HG02798 (cell line): Measurements from ENCODE around the gene HDAC4.

Experiments used
- ATAC-seq: cut with Tn5 transposase; IDR thresholded peaks from one replicate; pipeline ENCODE4 v1.9.1; 2021; ENCODE audit warnings: mild to moderate bottlenecking; ENCODE audit not compliant: unreplicated experiment, poor library complexity

HDAC4 gene

DNA sequence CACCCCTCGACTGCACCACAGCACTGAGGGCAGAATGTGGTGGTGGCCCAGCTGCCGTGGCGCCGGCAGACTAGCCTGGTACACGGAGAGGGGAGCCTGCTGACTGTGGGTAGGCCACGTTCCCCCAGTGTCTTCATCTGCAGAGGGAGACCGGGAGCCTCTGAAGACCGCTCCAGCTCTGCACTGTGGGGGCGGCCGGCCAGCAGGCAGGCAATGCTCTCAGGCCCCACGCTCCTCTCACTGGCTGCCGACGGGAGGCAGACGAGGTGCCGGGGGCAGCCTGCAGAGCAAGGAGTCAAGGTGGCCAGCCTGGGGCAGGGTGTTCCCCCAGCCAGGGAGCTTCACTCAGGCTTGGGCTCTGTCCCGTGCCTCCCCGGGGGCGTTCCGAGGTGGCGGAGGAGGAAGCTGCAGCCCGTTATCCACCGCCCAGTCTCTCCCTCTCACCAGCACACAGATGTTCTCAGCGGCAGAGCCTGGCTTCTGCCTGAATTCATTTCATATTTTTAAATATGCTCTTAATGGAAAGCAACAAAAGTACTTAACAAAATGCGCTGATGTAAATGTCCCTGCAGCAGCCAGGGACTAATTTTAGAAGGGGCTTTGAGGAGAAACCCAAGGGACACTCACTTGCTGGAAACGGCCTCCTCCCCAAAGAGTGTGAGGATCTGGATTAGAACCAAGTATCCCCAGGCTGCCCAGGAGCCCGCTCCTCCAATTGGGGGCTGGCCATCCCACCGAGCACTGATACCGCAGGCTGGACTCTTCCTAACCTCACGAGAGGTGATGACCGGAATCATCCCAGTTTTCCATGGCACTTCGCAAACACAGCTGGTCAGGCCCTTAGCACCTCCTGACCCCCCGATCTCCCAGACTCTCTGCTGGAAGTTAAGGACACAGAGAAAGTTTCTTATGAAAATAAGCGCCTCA lies 87.8 kb downstream of the HDAC4 start:
- ATAC-seq, result no peak

DNA sequence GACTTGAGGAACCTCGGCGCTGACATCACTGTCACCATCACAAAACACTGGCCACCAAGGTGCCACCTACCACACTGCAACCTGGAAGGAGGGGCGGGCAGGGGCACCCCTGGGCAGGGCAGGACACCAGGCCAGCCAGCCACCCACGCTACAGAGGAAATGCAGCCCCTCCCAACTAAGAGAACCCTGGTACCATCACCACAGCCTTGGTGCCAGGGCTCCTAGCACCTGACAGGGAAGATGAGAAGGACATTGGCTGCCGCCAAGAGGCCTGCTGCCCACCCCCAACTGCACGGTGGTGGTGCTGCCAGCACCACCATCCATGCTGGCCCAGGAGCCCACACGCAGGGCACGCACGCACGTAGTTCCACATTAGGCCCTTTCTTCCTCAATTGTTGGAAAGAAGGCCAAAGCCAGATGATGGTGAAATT lies 88.7 kb downstream of the HDAC4 start:
- ATAC-seq, result no peak

DNA sequence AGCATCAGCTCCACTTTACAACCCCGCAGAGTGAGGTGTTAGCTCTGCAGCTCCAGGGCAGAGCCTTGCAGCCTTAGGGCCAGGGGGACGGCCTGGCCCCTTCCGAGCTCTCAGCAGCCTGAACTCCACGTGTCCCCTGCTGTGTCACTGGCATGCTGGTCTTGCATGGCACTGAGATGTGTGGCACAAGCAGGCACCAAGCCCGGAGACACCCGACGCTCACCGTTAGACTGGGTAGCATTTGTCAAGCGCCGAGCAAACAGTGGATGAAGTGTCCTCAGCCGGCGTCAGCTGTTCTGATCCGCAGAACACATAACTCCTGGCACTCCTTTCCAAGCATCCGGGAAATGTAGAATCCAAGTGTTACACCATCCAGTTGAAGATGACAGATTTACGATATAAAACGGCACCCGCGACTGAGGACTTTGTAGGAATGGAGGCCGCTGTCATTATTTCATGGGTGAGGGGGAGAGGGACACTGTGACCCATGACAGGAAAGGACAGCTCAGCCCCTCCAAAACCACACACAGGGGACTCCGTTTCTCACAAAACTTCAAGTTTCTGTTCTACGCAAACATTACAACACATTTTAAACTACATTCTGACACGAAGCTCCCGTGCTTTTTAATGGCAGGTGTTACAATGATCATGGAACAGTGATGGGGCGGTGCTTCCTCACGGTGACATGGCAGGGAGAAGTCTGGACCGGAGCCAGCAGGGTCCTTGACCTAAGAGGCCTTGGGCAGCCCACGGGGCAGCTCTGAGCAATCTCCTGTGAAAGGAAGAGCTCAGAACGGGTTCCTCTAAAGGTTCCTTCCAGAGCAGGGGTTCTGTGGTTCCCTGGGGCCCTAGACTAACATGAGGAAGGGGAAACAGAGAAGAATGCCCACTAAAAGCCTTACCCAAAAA lies 89.4 kb downstream of the HDAC4 start:
- ATAC-seq, result no peak

DNA sequence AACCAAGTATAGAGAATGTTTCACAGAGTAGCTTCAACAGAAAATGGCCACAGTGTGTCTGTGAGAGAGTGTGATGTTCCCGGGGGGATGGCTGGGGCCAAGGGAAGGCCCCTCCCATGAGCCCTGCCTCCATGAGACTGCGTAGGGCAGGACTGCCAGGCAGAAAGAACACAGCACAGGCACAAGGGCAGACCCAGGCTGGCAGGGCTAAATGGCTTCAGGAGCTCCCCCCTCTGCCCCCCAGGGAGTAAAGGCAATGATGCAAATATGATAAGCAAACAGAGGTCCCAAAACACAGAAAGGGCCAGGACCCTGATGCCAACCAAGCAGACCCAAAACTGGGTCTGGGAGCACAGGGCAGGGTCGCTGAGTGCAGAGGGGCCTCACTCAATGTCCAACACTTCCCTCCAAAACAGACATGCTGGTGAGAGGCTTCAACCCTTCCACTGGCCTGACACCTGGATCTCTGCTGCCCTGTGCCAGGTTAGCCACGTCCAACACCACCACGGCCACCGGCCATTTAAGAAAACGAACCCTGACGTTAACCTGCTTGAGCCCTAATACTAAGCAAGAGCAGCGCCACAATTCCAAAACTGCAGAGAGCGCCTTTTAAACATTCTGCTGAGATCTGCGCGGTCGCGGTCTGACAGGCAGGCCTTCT lies 90.3 kb downstream of the HDAC4 start:
- no peak for ATAC-seq

DNA sequence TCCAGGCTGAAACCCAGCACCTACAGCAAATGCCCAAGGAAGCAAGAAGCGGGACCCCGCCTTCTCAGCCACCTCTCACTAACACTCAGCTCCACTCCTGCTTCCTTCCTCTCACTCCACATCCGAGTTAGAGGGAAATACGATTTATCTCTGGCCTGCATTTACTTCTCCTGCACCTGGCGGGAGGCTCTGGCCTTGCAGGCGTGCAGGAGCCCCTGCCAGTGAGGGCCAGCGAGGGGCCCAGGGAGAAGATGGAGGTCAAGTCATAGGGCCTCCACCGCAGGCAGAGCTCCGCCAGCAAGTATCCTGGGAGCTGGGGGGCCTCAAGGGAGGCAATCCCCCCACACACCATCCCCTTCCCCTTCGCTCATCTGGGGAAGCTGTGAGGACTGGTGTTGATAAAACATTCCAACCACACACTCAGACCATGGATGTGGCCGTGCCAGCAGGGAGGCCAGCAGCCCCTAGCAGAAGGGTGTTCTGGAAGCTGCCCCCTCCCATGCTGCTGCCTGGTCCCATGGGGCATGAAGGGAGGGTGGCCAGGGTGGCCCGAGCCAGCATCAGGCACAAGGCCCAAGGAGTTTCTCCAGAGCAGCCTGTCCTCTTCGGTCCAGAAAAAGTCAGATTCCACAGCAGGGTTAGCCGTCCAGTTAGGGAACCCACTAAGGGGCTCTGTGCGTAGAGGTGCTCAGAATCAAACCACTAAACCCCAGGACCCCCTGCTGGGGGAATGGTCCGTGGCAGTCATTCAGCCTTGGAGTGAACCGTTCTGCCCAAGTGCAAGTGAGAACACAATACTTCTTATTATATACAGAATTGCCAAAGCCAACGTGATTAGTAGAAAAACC lies 91.2 kb downstream of the HDAC4 start:
- ATAC-seq, result no peak

DNA sequence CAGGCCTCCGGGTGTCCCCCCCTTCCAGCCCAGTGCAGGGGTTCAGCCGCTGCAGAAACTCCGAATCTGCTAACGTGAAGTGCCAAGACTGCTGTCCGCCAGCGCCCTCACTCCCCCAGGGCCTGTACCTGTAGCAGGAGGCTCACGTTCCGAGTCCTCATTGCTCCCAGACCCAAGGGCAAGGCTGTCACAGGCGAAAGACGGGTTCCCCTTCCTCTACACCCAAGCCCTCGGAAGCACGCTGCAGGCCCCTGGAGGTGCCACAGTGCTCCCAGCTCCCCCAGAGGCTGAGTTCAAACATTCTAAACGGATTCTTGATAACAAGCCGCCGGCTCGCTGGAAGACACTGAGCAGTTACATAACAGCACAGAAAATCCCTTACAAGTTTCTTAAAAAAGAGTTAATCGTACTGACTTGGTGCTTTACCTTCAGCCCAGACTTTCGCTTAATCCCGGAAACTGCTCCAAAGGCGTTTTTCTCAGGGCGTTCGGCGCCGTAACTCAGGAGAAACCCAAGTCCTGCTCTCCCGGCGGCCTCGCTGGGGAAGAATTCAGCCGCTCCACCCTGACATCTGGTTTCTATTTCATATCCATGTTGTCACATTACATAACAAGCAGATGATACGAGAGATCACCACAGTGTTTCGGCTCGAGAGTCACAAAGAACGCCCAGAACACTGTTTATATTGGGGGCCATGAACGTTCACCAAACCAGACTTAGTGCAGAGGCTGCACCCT lies 92.0 kb downstream of the HDAC4 start:
- no peak for ATAC-seq

DNA sequence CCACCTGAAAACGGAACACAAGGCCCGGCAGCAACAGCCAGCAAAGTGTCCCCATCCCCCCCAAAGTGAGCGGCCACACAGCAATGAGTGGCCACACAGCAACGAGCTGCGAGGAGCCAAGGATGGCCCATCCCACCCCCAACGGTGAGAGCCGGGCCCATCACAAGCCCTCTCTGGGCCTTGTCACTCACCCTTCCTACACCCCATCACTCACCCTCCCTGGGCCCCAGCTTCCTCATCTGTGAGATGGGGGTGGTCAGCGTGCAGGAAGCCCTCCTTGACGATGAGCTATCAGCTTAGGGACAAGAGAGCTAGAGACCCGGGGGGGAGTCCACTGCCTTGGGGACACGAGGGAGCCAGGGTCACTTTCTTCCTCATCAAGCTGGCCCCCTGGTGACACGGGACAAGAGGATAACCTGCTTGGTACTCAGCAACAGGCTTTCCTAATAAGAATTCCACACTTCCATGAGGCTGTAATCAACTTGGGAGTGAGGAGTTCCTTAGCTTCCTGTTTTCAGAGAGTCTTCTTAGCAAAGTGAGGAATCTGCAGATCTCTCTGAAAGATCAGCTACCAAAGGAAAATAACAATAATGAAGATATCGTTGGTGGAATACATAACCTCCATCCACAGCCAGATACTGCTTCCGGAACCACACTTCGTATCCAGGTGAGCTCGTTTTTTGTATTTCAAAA lies 92.8 kb downstream of the HDAC4 start:
- ATAC-seq, result no peak

DNA sequence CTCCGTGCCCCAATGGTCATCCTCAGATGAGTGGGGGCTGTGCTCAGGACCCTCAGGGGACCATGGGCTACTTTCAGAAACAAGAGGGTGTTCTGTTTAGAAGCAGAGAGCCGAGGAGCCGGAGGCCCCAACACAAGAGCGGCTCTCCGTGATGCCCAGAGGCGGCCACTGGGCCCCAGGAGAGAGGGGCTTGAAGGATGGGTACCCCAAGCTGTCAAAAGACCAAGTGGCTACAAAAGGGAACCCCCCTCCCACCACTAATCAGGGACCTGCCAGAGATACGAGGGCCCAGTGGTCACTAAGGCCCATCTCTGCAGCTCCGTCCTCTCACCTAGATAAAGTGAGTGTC lies 93.6 kb downstream of the HDAC4 start:
- no peak for ATAC-seq

DNA sequence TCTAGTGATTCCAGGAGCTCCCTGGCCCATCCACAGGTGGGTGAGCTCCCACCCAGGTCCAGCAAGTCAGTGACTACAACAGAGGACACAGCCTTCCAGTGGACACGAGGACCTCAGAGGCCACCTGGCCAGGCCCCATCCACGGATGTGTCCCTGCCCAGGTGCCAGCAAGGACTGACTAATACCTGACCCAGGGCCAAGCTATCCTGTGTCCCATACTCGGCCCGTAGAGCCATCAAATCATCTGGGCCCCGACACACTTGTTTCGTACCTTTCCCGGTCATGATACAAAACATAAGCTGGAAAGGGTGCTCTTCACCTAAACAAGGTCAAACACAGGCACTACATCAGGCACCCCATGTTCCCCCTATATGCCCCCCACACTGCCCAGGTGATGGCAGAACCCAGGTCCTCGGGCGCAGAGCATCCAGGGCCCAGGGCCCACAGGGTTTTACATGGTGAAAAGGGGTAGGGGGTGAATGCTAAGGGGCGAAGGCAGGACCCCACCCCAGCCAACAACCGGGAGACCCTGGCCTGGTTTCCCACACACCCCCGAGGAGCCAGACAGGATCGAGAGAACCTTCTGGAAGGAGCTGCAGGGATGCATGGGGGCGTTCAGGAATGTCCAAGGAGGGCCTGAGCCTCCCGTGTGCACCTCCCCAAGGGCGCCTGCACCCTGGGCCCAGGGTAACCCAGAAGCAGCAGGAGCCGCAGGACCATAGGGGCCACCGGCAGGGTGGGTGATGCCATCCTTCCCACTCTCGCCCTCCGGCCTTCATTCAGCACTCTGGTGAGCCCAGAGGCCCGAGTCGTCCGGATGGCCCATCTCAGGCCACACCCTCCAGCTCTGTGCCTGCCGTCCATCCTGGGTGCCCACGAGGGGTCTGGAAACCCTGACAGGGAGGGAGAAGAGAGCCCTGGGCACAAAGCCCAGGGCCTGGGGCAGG lies 94.3 kb downstream of the HDAC4 start:
- no peak for ATAC-seq

DNA sequence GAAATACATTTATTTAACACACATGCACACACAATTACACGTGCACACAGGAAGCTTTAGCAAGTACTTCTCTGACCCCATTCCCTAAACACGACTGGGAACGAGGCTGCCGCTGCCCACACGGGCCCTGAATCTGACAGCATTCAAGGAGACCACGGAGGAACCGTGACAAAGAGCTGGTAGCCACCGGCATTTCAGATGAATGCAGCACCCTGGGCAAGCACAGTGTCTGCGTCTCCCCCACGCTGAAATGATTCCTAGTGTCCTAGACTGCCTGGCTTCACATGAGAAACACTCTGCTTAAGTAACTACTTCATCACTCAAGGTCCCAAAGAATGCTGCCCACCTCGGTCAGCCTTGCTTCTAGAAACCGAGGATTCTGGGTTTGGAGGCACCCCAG lies 95.0 kb downstream of the HDAC4 start:
- ATAC-seq, result no peak

DNA sequence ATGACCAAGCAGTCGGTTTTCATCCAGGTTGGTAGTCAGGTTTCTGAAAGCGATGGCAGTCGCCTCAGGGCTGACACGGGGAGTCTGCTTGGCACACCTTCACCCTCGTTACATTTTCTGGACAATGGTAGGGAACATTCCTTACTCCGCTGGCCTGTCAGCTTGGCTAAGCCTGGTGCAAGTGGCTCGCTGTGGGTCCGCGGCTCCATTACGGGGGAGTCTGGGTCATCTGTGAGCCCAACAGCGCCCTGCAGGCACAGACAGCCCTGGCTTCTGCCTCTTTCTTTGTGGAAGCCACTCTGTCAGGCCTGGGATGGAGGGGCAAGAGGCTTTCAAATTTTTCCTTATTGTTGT lies 95.6 kb downstream of the HDAC4 start:
- ATAC-seq, result no peak

DNA sequence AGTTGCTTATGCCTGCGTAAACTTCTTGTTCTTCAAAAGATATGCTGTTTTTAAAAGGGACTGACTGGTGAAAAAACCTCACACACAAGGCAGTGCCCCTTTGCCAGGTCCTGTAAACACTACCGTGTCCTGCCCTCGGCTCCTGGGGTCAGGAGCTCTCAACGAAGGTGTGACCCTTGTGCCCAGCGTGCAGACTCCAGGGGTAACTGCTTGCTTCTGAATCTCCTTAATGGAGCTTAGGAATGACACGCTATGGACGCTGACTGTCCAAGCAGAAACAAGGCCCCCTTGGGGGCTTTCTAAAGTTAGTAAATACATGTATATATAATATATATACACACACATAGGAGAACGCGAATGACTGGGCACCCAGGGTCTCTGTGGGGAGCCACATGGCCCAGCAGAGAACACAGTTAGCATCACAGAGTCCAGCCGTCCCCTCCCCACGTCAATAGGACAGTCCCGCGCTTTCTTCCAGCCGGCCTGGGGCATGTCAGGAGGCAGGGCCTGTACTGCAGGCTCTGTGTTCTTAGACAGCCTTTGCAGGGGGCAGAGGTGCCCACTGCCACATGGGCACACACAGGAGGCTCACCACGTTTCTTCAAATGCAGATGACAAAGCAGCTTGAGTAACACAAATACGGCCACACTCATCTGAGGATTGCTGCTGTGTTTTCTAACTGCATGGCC lies 96.1 kb downstream of the HDAC4 start:
- ATAC-seq, result no peak

DNA sequence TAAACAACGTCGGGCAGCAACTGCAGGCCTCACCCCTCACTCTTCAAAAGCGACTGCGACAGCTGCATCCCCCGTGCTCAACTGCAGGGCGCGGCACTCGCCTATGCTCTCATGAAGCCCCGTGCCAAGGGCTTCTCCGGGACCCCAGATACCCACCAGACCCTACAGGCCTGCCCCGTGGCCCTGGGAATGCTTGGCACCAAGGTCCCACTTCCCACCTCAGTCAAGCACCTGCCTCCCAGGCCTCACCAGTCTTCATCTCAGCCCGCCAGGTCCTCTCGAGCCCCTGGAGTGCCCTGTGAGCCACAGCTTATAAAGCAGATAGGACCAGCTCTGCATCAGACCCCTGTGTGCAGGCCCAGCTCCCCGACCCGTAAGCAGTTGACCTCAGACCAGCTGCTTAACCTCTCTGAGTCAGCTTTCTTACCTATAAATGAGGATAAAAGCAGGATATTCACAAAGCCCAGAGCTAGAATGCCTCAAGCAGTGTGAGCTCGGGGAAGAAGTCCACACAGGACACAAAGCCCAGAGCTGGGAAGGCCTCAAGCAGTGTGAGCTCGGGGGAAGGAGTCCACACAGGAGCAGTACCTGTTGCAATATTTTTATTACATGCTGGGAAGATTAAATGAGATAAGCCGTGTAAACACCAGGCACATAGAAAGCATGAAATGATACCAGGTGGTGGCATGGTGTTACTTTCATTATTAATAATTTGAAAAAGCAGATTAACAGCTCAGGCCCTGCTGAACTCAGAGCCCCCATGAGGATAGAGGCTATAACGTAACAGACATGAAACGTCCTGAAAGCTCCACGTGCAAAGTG lies 96.9 kb downstream of the HDAC4 start:
- peak; percentile 53 for ATAC-seq

DNA sequence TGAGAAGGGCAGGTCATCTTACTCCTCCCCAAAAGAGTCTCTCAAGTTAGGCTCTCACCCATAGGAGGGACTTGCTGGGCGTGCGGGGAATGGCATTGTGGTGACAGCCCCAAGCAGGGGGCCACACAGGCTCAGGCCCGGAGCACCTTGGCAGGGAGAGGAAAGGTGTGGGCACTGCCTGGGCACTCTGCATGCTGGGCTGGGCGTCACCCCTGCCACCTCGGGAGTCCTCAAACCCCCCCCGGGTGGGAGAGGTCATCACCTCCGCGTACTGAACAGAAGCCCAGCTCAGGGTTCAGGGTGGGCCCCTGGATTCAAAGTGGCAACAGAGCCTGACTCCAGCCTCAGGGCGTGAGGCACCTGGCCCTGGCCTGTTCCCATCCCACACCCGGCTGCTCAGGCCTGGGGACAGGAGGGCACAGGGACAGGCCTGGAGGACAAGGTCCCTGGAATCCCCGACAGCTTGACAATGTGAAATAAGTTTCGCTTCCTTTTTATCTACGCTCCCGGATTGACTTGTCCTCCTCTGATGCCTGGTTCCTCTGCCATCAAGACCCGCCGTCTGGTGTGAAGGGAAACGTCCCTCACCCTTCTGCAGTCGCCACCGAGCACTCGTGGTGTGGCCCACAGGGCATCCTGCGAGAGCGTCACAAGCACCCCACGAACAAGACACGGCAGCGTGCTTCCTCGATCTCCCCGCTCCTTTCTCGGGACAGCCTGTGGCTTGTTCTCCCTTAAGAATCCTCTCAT lies 97.8 kb downstream of the HDAC4 start:
- ATAC-seq, result no peak

DNA sequence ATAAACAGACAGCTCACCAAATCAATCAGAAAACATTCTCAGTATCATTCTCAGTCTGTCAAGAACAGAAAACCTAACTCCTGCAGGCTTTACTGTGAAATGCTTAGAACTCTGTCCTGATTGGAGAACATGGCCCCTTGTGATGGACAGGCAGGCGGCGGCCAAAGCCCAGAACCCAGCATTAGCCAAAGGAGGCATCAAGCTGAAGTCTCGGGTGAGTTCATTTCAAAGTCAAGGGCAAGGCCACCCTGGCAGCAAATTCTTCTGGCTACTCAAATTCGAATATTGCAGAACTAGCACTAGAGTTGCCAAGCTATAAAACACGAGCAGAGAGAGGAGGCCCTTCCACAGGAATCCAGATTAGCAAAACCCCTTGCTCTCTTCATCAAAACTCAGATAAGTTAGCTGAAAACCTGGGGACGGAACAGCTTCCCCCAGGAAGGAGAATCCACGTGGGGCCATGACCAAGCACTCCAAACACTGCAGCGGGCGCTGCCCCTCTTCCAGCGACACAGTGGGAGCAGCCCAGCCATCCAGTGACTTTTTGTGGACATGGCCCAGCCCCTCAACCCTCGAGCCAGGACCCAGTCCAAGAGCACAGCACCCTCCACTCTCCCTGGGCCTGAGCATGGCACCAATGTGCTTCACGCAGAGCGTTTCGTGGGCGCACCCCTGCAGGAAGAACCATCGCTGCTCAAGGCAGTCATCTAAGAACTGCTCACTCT lies 98.6 kb downstream of the HDAC4 start:
- no peak for ATAC-seq
